Ishikawa (cell line): Measurements from ENCODE around the gene CTSC.

Experiments
- CEBPB ChIP-seq: IDR thresholded peaks from 2 replicates; pipeline ENCODE4 v1.6.1; 2012
- EGR1 ChIP-seq: IDR thresholded peaks from 2 replicates; pipeline ENCODE4 v1.6.1; 2012
- EP300 ChIP-seq: IDR thresholded peaks from 2 replicates; pipeline ENCODE4 v1.6.1; 2012; ENCODE audit warnings: borderline replicate concordance
- FOXM1 ChIP-seq: IDR thresholded peaks from 2 replicates; pipeline ENCODE4 v1.6.1; 2012; ENCODE audit warnings: low read depth, borderline replicate concordance
- NFIC ChIP-seq: IDR thresholded peaks from 2 replicates; pipeline ENCODE4 v1.6.1; 2012
- RAD21 ChIP-seq: IDR thresholded peaks from 2 replicates; pipeline ENCODE4 v1.6.1; 2012; ENCODE audit warnings: low read depth
- REST ChIP-seq: IDR thresholded peaks from 2 replicates; pipeline ENCODE4 v1.6.1; 2012; ENCODE audit warnings: low read depth, mild to moderate bottlenecking
- TAF1 ChIP-seq: IDR thresholded peaks from 2 replicates; pipeline ENCODE4 v1.6.1; 2012; ENCODE audit warnings: low read depth, mild to moderate bottlenecking
- TCF12 ChIP-seq: IDR thresholded peaks from 2 replicates; pipeline ENCODE4 v1.6.1; 2012; ENCODE audit warnings: low read depth
- TEAD4 ChIP-seq: IDR thresholded peaks from 2 replicates; pipeline ENCODE4 v1.6.1; 2012
- YY1 ChIP-seq: IDR thresholded peaks from 2 replicates; pipeline ENCODE4 v1.6.1; 2012; ENCODE audit warnings: low read depth
- ZBTB7A ChIP-seq: IDR thresholded peaks from 2 replicates; pipeline ENCODE4 v1.6.1; 2012; ENCODE audit warnings: low read depth
- TF ChIP-seq, protein P1 (sequence below): IDR thresholded peaks from 2 replicates; pipeline ENCODE4 v1.6.1; 2012

DNA sequence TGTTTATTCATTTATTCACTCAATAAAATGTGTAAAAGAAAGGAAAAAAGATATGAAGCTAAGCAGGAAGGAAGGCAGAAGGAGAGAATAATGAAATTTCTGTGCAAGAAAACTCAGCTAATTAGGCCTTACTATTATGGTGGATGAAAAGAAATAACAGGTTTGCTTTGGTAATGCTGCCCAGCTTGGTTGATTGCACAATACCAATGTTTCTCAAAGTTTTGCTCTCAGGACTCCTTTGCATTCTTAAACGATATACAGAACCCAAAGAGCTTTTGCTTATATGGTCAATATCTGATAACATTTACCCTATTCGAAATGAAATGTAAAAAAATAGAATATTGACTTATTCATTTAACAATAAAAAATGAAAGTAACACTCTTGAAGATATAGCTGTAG is 7.3 kb upstream of the CTSC start:
- no peak for TF ChIP-seq REST
- TF ChIP-seq FOXM1: no peak
- no peak for TF ChIP-seq YY1
- no peak for TF ChIP-seq TAF1
- TF ChIP-seq NFIC: no peak
- TF ChIP-seq TEAD4: no peak
- peak; percentile 69; the same call in 1 of the 2 replicates for TF ChIP-seq CEBPB
- no peak for TF ChIP-seq EP300
- no peak for TF ChIP-seq ZBTB7A
- TF ChIP-seq RAD21: no peak
- TF ChIP-seq, protein P1, sequence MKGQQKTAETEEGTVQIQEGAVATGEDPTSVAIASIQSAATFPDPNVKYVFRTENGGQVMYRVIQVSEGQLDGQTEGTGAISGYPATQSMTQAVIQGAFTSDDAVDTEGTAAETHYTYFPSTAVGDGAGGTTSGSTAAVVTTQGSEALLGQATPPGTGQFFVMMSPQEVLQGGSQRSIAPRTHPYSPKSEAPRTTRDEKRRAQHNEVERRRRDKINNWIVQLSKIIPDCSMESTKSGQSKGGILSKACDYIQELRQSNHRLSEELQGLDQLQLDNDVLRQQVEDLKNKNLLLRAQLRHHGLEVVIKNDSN: no peak
- TF ChIP-seq EGR1: no peak
- TF ChIP-seq TCF12: no peak
